PC-9 (cell line): Measurements from ENCODE around the gene SLC12A1. TPM values are rescaled to one million over a fixed set of nuclear protein-coding genes. Genes with fewer than 3 reads are reported as not detected.
A peak's percentile ranks its signal among the peaks of the same experiment; 100 is the strongest.

Experiments used
- BruUV-seq: library from RNA; stranded (reverse); fragments of 400-500 nt; replicated peaks from 2 replicates; lab custom pipeline; 2021; lab: Mats Ljungman, UMichigan
- CTCF ChIA-PET: fragments of 300-600 bp; sonication (Branson Sonifier 250); formaldehyde crosslinking; loops from one replicate; lab custom pipeline; 2022; ENCODE audit warnings: antibody characterized with exemption; lab: Charles Lee
- POLR2A ChIA-PET: fragments of 300-600 bp; sonication (Branson Sonifier 250); formaldehyde crosslinking; loops from one replicate; lab custom pipeline; 2022; ENCODE audit warnings: antibody characterized with exemption; ENCODE audit not compliant: unreplicated experiment; lab: Charles Lee
- DNase-seq, 2 experiments: peaks; one replicate each; pipeline versions ENCODE4 v3.0.0 to v3.0.0-alpha.2; 2015 to 2022; ENCODE audit warnings: mixed read lengths in 1 of 2
- H2AFZ ChIP-seq: fragments of 200-600 bp; sonication (generic); 2 replicates; pipeline ENCODE4 v1.8.1; 2017; ENCODE audit warnings: antibody characterized with exemption
- H3F3A ChIP-seq: fragments of 200-600 bp; sonication (generic); 2 replicates; pipeline ENCODE4 v1.8.1; 2017; ENCODE audit warnings: antibody characterized with exemption, mild to moderate bottlenecking, low read depth; ENCODE audit not compliant: insufficient read depth
- H3K27ac ChIP-seq: fragments of 200-600 bp; sonication (generic); 2 replicates; pipeline ENCODE4 v1.6.1; 2016; ENCODE audit warnings: mixed run types
- H3K27me3 ChIP-seq: fragments of 200-600 bp; sonication (generic); 2 replicates; pipeline ENCODE4 v1.6.1; 2016; ENCODE audit warnings: low read depth, mixed run types; ENCODE audit not compliant: insufficient read depth
- H3K36me3 ChIP-seq: fragments of 200-600 bp; sonication (generic); 2 replicates; pipeline ENCODE4 v1.6.1; 2016; ENCODE audit warnings: low read depth, mixed run types
- H3K4me1 ChIP-seq: fragments of 200-600 bp; sonication (generic); replicated peaks from 2 replicates; pipeline ENCODE4 v1.6.1; 2016; ENCODE audit warnings: mixed run types; ENCODE audit not compliant: insufficient read depth
- H3K4me2 ChIP-seq: fragments of 200-600 bp; sonication (generic); 2 replicates; pipeline ENCODE4 v1.6.1; 2017; ENCODE audit warnings: mixed run types
- H3K4me3 ChIP-seq: fragments of 200-600 bp; sonication (generic); 2 replicates; pipeline ENCODE4 v1.6.1; 2016; ENCODE audit warnings: mixed run types
- H3K79me2 ChIP-seq: fragments of 200-600 bp; sonication (generic); 2 replicates; pipeline ENCODE4 v1.6.1; 2017; ENCODE audit warnings: low read depth, mixed run types
- H3K9me2 ChIP-seq: fragments of 200-600 bp; sonication (generic); 2 replicates; pipeline ENCODE4 v1.8.1; 2017; ENCODE audit warnings: mild to moderate bottlenecking; ENCODE audit not compliant: insufficient read depth
- H3K9me3 ChIP-seq: fragments of 200-600 bp; sonication (generic); 2 replicates; pipeline ENCODE4 v1.8.1; 2016; ENCODE audit warnings: low read depth; ENCODE audit not compliant: insufficient read depth
- H4K20me1 ChIP-seq: fragments of 200-600 bp; sonication (generic); 2 replicates; pipeline ENCODE4 v1.8.1; 2017; ENCODE audit not compliant: insufficient read depth
- CTCF ChIP-seq: fragments of 200-600 bp; sonication (generic); conservative IDR thresholded peaks from 2 replicates; pipeline ENCODE4 v1.6.1; 2017; ENCODE audit warnings: mixed run types, antibody characterized with exemption, mild to moderate bottlenecking, moderate library complexity
- EZH2 ChIP-seq: fragments of 200-600 bp; sonication (generic); IDR thresholded peaks from 2 replicates; pipeline ENCODE4 v1.8.0; 2017; ENCODE audit warnings: antibody characterized with exemption, low read depth
- intact Hi-C: fragments of 100-400 bp; cut with micrococcal nuclease; formaldehyde crosslinking; loops from one replicate; pipeline ENCODE4 v1.10.0; 2022; ENCODE audit not compliant: unreplicated experiment
- total RNA-seq: library from RNA; stranded (reverse); gene quantifications from 2 replicates; pipeline ENCODE4 v1.2.3, GENCODE V29; 2021

SLC12A1 gene
- total RNA-seq, 1 experiment from 2014 or later: not detected

GRCh38 chr15:48333540-48333939, 127.4 kb downstream of the SLC12A1 start:
- no peak for DNase-seq
- TF ChIP-seq CTCF (no peak), EZH2 (no peak)
- no peaks in the 10 kb centered on the region for H3K27me3 ChIP-seq
- CTCF ChIA-PET: interaction anchor here (0.9 kb wide), 1 partner anchor 19 kb away, joined by 3 read pairs; no protein-coding TSS in a partner anchor
- peaks cover 16% of the 10 kb centered on the region for H3K4me1 ChIP-seq
- no peaks in the 10 kb centered on the region for H3K9me3 ChIP-seq
- H4K20me1 ChIP-seq: no peaks in the 10 kb centered on the region; the same call in 1 of the 2 replicates
- no peak overlapping the region for H2AFZ ChIP-seq
- 0 out of 2 replicates have a peak, but pooled peaks cover 4% of the 10 kb centered on the region for H3K36me3 ChIP-seq
- no peak overlapping the region for H3K27ac ChIP-seq
- peaks cover 19% of the 10 kb centered on the region for H3K79me2 ChIP-seq
- no peaks in the 10 kb centered on the region for H3K9me2 ChIP-seq
- POLR2A ChIA-PET: no interaction called here
- intact Hi-C loops: loop anchor here (10.0 kb wide), 1 partner anchor 711 kb away; the partner anchor contains the start of gene SECISBP2L
- H3K4me3 ChIP-seq: peak overlapping the region; percentile 94; the same call in 1 of the 2 replicates
- peak overlapping the region; percentile 97; the same call in 1 of the 2 replicates for H3K4me2 ChIP-seq
- BruUV-seq: no TSS peak
- no peaks in the 10 kb centered on the region for H3F3A ChIP-seq

GRCh38 chr15:48334260-48334659, 128.2 kb downstream of the SLC12A1 start:
- ChIA-PET CTCF (interaction anchor here (0.9 kb wide), 1 partner anchor 18 kb away, joined by 3 read pairs; no protein-coding TSS in a partner anchor), POLR2A (interaction anchor here (0.9 kb wide), 1 partner anchor 36 kb away, joined by 4 read pairs; no protein-coding TSS in a partner anchor)
- intact Hi-C loops: loop anchor here (10.0 kb wide), 1 partner anchor 711 kb away; the partner anchor contains the start of gene SECISBP2L
- H3K27ac ChIP-seq: no peak overlapping the region
- peaks cover 19% of the 10 kb centered on the region for H3K79me2 ChIP-seq
- BruUV-seq: no TSS peak
- H3K9me3 ChIP-seq: no peaks in the 10 kb centered on the region
- no peak for DNase-seq
- no peaks in the 10 kb centered on the region for H3F3A ChIP-seq
- TF ChIP-seq EZH2: no peak
- no peak for TF ChIP-seq CTCF
- no peak overlapping the region for H3K4me3 ChIP-seq
- no peaks in the 10 kb centered on the region for H3K9me2 ChIP-seq
- H3K36me3 ChIP-seq: 0 out of 2 replicates have a peak, but pooled peaks cover 4% of the 10 kb centered on the region
- no peaks in the 10 kb centered on the region for H3K27me3 ChIP-seq
- H4K20me1 ChIP-seq: no peaks in the 10 kb centered on the region; the same call in 1 of the 2 replicates
- H3K4me1 ChIP-seq: peaks cover 16% of the 10 kb centered on the region
- H3K4me2 ChIP-seq: peak overlapping the region; percentile 97; the same call in 1 of the 2 replicates
- no peak overlapping the region for H2AFZ ChIP-seq

GRCh38 chr15:48336940-48337339, 130.8 kb downstream of the SLC12A1 start:
- BruUV-seq: no TSS peak
- Histone ChIP-seq H3K79me2 (peaks cover 12% of the 10 kb centered on the region), H3K9me3 (no peaks in the 10 kb centered on the region), H3K4me1 (peaks cover 7% of the 10 kb centered on the region), H3K27ac (no peak overlapping the region), H3K27me3 (no peaks in the 10 kb centered on the region), H3K36me3 (0 out of 2 replicates have a peak, but pooled peaks cover 4% of the 10 kb centered on the region), H3K9me2 (no peaks in the 10 kb centered on the region), H2AFZ (no peak overlapping the region), H3F3A (no peaks in the 10 kb centered on the region), H3K4me2 (no peak overlapping the region), H3K4me3 (no peak overlapping the region), H4K20me1 (no peaks in the 10 kb centered on the region; the same call in 1 of the 2 replicates)
- intact Hi-C loops: loop anchor here (10.0 kb wide), 1 partner anchor 708 kb away; the partner anchor contains the start of gene SECISBP2L
- TF ChIP-seq CTCF: peak; percentile 40
- no peak for TF ChIP-seq EZH2
- DNase-seq: no peak
- CTCF ChIA-PET: interaction anchor here (0.7 kb wide), 1 partner anchor 541 kb away, joined by 3 read pairs; no protein-coding TSS in a partner anchor
- POLR2A ChIA-PET: no interaction called here
